ENCODE measurements around the gene GTF3C5.
"Not testable (repeated sequence)": the region's sequence is repeated elsewhere in the genome, so short reads cannot be mapped to it uniquely, and the experiment has no call there.

Gene GTF3C5

GRCh38 chr9:133030317-133031129 is at the start of gene GTF3C5:
Gene GTF3C5 (plus strand): TSS chr9:133030997. CDS start chr9:133031012, 15 bp downstream.
- intact Hi-C loops (cut with DNase I) = loop anchor here (5.0 kb wide), 2 partner anchors 117 to 307 kb away; partner anchors contain the start of gene SURF6
- DNase-seq = peak; percentile 89 to 99 (median 93)

- no peak for DNase-seq
- intact Hi-C loops (cut with DNase I) = no loop called here
Observed at GRCh38 chr9:132982458-132982857, 48.3 kb upstream of the GTF3C5 start.

GRCh38 chr9:132983491-132984201 is 47.2 kb upstream of the GTF3C5 start:
- intact Hi-C loops (cut with DNase I) = no loop called here
- DNase-seq = peak in 1 of 10 donors; percentile 30

GRCh38 chr9:132984202-132985070 is 46.4 kb upstream of the GTF3C5 start:
- peak in 2 of 10 donors; percentile 40 to 54 for DNase-seq
- intact Hi-C loops (cut with DNase I) = no loop called here

GRCh38 chr9:132985071-132985350 is 45.8 kb upstream of the GTF3C5 start:
- DNase-seq = peak in 1 of 10 donors; percentile 79
- intact Hi-C loops (cut with DNase I) = no loop called here

GRCh38 chr9:132985489-132985888 is 45.3 kb upstream of the GTF3C5 start:
- peak in 1 of 10 donors; percentile 19 for DNase-seq
- intact Hi-C loops (cut with DNase I) = no loop called here

GRCh38 chr9:132986114-132986513 is 44.7 kb upstream of the GTF3C5 start:
- intact Hi-C loops (cut with DNase I) = no loop called here
- DNase-seq = peak in 2 of 10 donors; percentile 52 to 77

GRCh38 chr9:132986640-132987620 is 43.9 kb upstream of the GTF3C5 start:
- DNase-seq = peak in 2 of 10 donors; percentile 72
- intact Hi-C loops (cut with DNase I) = no loop called here

GRCh38 chr9:132988244-132989013 is 42.4 kb upstream of the GTF3C5 start:
- intact Hi-C loops (cut with DNase I) = no loop called here
- DNase-seq = peak in 2 of 10 donors; percentile 51 to 56

GRCh38 chr9:132989014-132989310 is 41.8 kb upstream of the GTF3C5 start:
- DNase-seq = peak in 2 of 10 donors; percentile 73 to 79
- intact Hi-C loops (cut with DNase I) = no loop called here

- intact Hi-C loops (cut with DNase I) = no loop called here
- DNase-seq = peak in 2 of 10 donors; percentile 51 to 72
Observed at GRCh38 chr9:132989414-132989996, 41.3 kb upstream of the GTF3C5 start.

- intact Hi-C loops (cut with DNase I); DNase-seq: not testable (repeated sequence)
Observed at GRCh38 chr9:132989998-132990557, 40.7 kb upstream of the GTF3C5 start.

- intact Hi-C loops (cut with DNase I) = no loop called here
- DNase-seq = peak in 2 of 10 donors; percentile 51 to 63
Observed at GRCh38 chr9:132990781-132991180, 40.0 kb upstream of the GTF3C5 start.

- DNase-seq = peak in 2 of 10 donors; percentile 46 to 47
- intact Hi-C loops (cut with DNase I) = no loop called here
Observed at GRCh38 chr9:132991351-132992300, 39.2 kb upstream of the GTF3C5 start.

GRCh38 chr9:132993511-132993939 is 37.3 kb upstream of the GTF3C5 start:
- intact Hi-C loops (cut with DNase I) = no loop called here
- DNase-seq = peak in 3 of 10 donors; percentile 6 to 34 (median 21)

GRCh38 chr9:132994410-132995120 is 36.2 kb upstream of the GTF3C5 start:
- peak in 2 of 10 donors; percentile 44 to 70 for DNase-seq
- intact Hi-C loops (cut with DNase I) = no loop called here

GRCh38 chr9:132995121-132995420 is 35.7 kb upstream of the GTF3C5 start:
- intact Hi-C loops (cut with DNase I) = no loop called here

More at GRCh38 chr9:132995121-132995420, 35.7 kb upstream of the GTF3C5 start:
- peak in 2 of 10 donors; percentile 22 to 56 for DNase-seq

Measured in posterior cingulate gyrus (tissue), 11 donors.